Stimulated activated CD8-positive, alpha-beta memory T cell treated with anti-CD3 and anti-CD28 coated beads, Interleukin-15, amount 100 ng/mL, for 1 hour (primary cell): ENCODE measurements around the gene ULK4.
"Not testable (repeated sequence)": the region's sequence is repeated elsewhere in the genome, so short reads cannot be mapped to it uniquely, and the experiment has no call there.

Experiments
- DNase-seq: peaks from one replicate; pipeline ENCODE4 v3.0.0-alpha.2; 2020; ENCODE audit warnings: low read depth

The ULK4 gene

GRCh38 chr3:41436983-41437382 is 524.9 kb downstream of the ULK4 start:
- DNase-seq = no peak

- DNase-seq = no peak
Measured at GRCh38 chr3:41434781-41435180, 527.1 kb downstream of the ULK4 start.

- DNase-seq = no peak
Measured at GRCh38 chr3:41431386-41431785, 530.5 kb downstream of the ULK4 start.

GRCh38 chr3:41430886-41431285 is 531.0 kb downstream of the ULK4 start:
- DNase-seq = no peak

- DNase-seq = no peak
Measured at GRCh38 chr3:41430391-41430790, 531.5 kb downstream of the ULK4 start.

- DNase-seq = no peak
Measured at GRCh38 chr3:41426485-41426884, 535.4 kb downstream of the ULK4 start.

GRCh38 chr3:41424543-41425300 is 537.2 kb downstream of the ULK4 start:
- DNase-seq = no peak

- DNase-seq = no peak
Measured at GRCh38 chr3:41419809-41420208, 542.1 kb downstream of the ULK4 start.

- no peak for DNase-seq
Measured at GRCh38 chr3:41418961-41419691, 542.8 kb downstream of the ULK4 start.

GRCh38 chr3:41417574-41417973 is 544.3 kb downstream of the ULK4 start:
- no peak for DNase-seq

GRCh38 chr3:41411065-41411464 is 550.8 kb downstream of the ULK4 start:
- no peak for DNase-seq

GRCh38 chr3:41405466-41405865 is 556.4 kb downstream of the ULK4 start:
- DNase-seq = no peak

- DNase-seq = no peak
Measured at GRCh38 chr3:41404582-41404981, 557.3 kb downstream of the ULK4 start.

- no peak for DNase-seq
Measured at GRCh38 chr3:41394896-41395295, 567.0 kb downstream of the ULK4 start.

- not testable (repeated sequence) for DNase-seq
Measured at GRCh38 chr3:41370765-41371535, 591.0 kb downstream of the ULK4 start.

GRCh38 chr3:41370307-41370706 is 591.6 kb downstream of the ULK4 start:
- DNase-seq = no peak

- no peak for DNase-seq
Measured at GRCh38 chr3:41369838-41370237, 592.1 kb downstream of the ULK4 start.

GRCh38 chr3:41365973-41366372 is 595.9 kb downstream of the ULK4 start:
- DNase-seq = no peak

- no peak for DNase-seq
Measured at GRCh38 chr3:41364736-41365135, 597.2 kb downstream of the ULK4 start.

GRCh38 chr3:41363830-41364523 is 597.9 kb downstream of the ULK4 start:
- no peak for DNase-seq

- DNase-seq = no peak
Measured at GRCh38 chr3:41362638-41363559, 599.0 kb downstream of the ULK4 start.
